D721Med (cell line): Measurements from ENCODE around the gene GLB1L3.
"Not testable (repeated sequence)": the region's sequence is repeated elsewhere in the genome, so short reads cannot be mapped to it uniquely, and the experiment has no call there.

ENCODE experiments used
- DNase-seq: peaks from one replicate; pipeline ENCODE4 v3.0.0; 2011; ENCODE audit warnings: low spot score; ENCODE audit not compliant: insufficient read length
- FAIRE-seq: peaks from 2 replicates; lab custom pipeline; 2011; peaks lifted over from hg19 to GRCh38; lab: Jason Lieb, UNC
- TF ChIP-seq, protein P1 (sequence below): IDR thresholded peaks from 2 replicates; pipeline ENCODE4 v1.5.1; 2012; ENCODE audit warnings: mild to moderate bottlenecking, control low read depth; ENCODE audit not compliant: insufficient read depth; ENCODE audit errors: missing control alignments

Gene GLB1L3

GRCh38 chr11:134339756-134340155 lies 63.6 kb downstream of the GLB1L3 start:
- DNase-seq: no peak
- FAIRE-seq: no peak
- TF ChIP-seq, protein P1, sequence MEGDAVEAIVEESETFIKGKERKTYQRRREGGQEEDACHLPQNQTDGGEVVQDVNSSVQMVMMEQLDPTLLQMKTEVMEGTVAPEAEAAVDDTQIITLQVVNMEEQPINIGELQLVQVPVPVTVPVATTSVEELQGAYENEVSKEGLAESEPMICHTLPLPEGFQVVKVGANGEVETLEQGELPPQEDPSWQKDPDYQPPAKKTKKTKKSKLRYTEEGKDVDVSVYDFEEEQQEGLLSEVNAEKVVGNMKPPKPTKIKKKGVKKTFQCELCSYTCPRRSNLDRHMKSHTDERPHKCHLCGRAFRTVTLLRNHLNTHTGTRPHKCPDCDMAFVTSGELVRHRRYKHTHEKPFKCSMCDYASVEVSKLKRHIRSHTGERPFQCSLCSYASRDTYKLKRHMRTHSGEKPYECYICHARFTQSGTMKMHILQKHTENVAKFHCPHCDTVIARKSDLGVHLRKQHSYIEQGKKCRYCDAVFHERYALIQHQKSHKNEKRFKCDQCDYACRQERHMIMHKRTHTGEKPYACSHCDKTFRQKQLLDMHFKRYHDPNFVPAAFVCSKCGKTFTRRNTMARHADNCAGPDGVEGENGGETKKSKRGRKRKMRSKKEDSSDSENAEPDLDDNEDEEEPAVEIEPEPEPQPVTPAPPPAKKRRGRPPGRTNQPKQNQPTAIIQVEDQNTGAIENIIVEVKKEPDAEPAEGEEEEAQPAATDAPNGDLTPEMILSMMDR: no peak

DNA sequence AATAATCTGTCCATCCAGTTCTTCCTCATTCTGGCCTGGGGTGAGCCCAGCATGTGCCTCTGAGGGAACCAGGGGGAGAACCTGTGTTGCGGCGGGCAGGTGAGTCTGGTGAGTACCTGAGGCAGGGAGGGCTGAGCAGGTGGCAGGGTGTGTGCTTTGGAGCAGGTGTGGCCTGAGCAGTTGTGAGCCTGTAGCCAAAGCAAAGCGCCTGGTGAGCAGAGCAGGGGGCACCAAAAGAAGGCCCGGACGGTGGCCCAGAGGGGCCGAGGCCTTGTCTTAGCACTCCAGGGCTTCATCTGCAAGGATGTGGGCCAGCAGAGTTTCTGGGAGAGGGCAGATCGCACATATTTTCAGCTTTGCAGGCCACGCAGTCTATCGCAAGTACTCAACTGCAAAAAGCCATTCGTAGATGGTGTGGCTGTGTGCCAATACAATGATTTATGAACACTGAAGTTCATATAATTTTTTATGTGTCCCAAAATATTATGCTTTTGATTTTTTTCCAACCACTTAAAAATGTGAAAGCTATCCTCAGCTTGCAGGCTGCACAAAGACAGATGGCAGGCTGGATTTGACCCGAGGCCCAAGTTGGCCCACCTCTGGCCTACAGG lies 64.3 kb downstream of the GLB1L3 start:
- DNase-seq: no peak
- TF ChIP-seq, protein P1: no peak
- no peak for FAIRE-seq

DNA sequence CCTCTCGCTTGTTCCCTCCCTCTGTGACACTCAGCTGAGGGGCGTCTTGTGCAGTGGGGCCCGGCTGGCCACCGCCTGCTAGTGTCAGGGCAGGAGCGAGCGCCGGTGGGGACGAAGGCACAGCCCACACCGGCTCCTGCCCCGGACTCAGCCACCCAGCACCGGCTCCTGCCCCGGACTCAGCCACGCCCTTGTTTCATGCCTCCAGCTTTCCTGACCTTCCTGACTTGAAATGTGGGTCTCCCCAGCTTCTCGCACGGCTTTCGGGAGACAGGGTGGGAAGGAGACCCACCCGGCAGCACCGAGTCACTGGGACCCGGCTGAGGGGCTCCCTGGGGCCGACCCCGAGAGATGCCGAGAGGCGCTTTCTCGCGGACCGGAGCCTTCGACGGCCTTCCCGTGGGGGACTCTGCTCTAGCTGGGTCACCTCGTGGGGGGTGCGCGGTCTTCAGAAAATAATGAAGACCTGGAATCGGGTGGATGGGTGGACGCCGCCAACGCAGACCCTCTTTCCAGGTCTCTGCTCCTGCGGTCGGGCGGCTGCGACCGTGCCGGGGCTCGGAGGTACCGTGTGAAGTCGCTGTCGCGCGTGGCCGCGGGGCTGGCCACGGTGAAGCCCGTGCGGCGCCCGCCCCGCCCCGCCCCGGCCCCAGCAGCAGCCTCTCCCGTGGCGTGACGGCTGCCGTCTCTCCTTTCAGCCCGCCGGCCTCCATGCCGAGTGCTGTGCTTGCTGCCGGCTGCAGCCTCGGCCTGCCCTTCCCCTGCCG lies 65.8 kb downstream of the GLB1L3 start:
- FAIRE-seq (no peak), DNase-seq (no peak)
- TF ChIP-seq, protein P1: no peak

GRCh38 chr11:134342572-134343340 lies 66.6 kb downstream of the GLB1L3 start:
- TF ChIP-seq, protein P1: no peak
- FAIRE-seq (no peak), DNase-seq (no peak)

GRCh38 chr11:134343646-134344045 lies 67.5 kb downstream of the GLB1L3 start:
- DNase-seq (no peak), FAIRE-seq (no peak)
- TF ChIP-seq, protein P1: no peak

DNA sequence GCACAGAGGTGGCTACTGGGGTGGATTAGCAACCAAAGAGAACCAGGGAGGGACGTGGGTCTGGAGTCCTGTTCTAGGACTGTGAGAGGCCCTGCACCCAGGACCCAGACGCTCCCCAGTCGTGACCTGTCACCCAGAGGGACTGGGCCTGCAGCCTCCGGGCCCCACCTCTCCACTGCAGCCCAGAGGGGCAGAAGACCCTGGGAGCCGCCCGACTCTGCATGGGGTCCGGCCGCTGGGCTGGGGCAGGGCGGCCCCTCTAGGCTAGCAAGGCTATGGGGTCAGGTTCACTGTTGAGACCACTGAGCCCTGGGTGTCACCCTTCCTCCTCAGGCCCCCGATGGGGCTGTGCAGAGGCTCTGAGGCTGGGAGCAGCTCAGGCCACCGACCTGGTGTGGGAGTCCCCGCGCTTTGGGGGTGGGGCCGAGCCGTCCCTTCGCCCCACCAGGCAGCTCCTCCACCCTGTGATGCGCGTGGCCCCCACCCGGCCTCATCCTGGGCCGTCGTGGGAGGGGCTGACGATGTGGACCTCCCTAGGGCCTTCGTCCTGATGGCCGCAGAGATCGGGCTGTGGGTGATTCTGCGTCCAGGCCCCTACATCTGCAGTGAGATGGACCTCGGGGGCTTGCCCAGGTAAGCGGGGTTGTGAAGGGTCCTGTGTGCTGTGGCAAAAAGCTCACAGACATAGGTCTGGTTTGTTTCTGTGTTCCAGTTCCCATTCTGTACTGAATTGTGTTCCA lies 68.5 kb downstream of the GLB1L3 start:
- FAIRE-seq: not testable (repeated sequence)

DNA sequence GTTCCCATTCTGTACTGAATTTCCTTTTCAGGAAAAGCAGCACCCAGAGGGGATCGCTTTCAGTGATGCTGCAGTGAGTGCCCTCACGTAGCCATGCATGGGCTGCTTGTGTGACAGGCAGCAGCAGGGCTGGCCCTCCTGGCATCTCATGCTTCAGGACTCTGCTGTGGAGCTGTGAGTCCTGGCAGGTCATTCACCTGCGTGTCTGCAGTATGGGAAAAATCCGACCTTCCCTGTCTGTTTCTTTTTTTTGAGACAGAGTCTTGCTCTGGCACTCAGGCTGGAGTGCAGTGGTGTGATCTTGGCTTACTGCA lies 69.0 kb downstream of the GLB1L3 start:
- TF ChIP-seq, protein P1: no peak
- no peak for DNase-seq
- FAIRE-seq: no peak

More for the DNA sequence above, 68.5 kb downstream of the GLB1L3 start:
- not testable (repeated sequence) for DNase-seq
